Measurements from ENCODE around the gene DUOXA1. TPM values are rescaled to one million over a fixed set of nuclear protein-coding genes. Genes with fewer than 3 reads are reported as not detected.

The DUOXA1 gene
- polyA plus RNA-seq, 1 of the 3 experiments (the other 2 are of a cell fraction), result 0.02 TPM

- ChIA-PET CTCF (interaction anchor here (0.7 to 10.7 kb wide), 8 partner anchors 16 to 293 kb away, joined by 3 to 226 read pairs (median 6); no protein-coding TSS in a partner anchor), POLR2A (interaction anchor here (0.5 to 1.7 kb wide), 3 partner anchors 20 to 36 kb away, joined by 3 to 7 read pairs (median 3); no protein-coding TSS in a partner anchor)
Measured at GRCh38 chr15:45164914-45165313, 35.2 kb upstream of the DUOXA1 start.

DNA sequence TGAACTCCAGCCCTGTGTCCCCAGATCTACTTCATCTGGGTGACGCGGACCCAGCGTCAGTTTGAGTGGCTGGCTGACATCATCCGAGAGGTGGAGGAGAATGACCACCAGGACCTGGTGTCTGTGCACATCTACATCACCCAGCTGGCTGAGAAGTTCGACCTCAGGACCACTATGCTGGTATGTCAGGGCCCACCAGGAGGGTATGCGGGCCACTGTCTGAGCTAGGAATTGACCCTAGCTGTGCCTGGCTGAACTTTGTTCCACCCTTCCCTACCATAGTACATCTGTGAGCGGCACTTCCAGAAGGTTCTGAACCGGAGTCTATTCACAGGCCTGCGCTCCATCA lies 33.8 kb upstream of the DUOXA1 start:
- 83% methylated on average over 9 of the region's 9 CpGs for WGBS (ENCODE audit: low lambda C conversion rate)
- Histone ChIP-seq H3K27ac (ENCODE audit: low read depth in 2 of 2, low read length in 1 of 2) (no peak overlapping the region; a peak in 1 of 4 replicates), H3K36me3 (replicated peaks in 1 of 2; ENCODE audit: control insufficient read depth in 1 of 2, insufficient read depth in 2 of 2, low read length in 1 of 2) (no peaks in the 10 kb centered on the region), H3K4me2 (no peak overlapping the region), H3F3A (replicated peaks; ENCODE audit: insufficient read depth) (peaks cover 6% of the 10 kb centered on the region), H4K20me1 (ENCODE audit: insufficient read depth) (no peaks in the 10 kb centered on the region), H3K4me3 (ENCODE audit: low read depth in 2 of 2, low read length in 1 of 2) (no peak overlapping the region), H3K27me3 (ENCODE audit: insufficient read depth) (no peaks in the 10 kb centered on the region), H3K79me2 (ENCODE audit: insufficient read depth) (peaks cover 10% of the 10 kb centered on the region; the same call in 1 of the 2 replicates), H3K9me2 (no peaks in the 10 kb centered on the region), H2AFZ (ENCODE audit: low read depth) (no peak overlapping the region), H3K9me3 (no peaks in the 10 kb centered on the region), H3K4me1 (ENCODE audit: control insufficient read depth in 1 of 2, insufficient read depth in 2 of 2, low read depth in 1 of 2, low read length in 1 of 2) (peaks cover 16 to 39% of the 10 kb centered on the region in 2 experiments), H3K9ac (no peak overlapping the region)
- CTCF ChIA-PET, result interaction anchor here (0.6 to 10.7 kb wide), 43 partner anchors 8 to 896 kb away, joined by 3 to 226 read pairs (median 4); partner anchors contain the start of gene SHF
- DNase-seq, result no peak
- POLR2A ChIA-PET, result interaction anchor here (1.0 to 2.0 kb wide), 10 partner anchors 15 to 239 kb away, joined by 3 to 31 read pairs (median 6); partner anchors contain the start of gene SHF
- TF ChIP-seq RCOR1 (IDR thresholded peaks at IDR 0.05; ENCODE audit: low read length) (no peak), SIN3A (IDR thresholded peaks at IDR 0.05; ENCODE audit: borderline replicate concordance, low read depth, low read length) (no peak), CHD2 (IDR thresholded peaks at IDR 0.05; ENCODE audit: low read length, partially characterized antibody) (no peak), FOXM1 (IDR thresholded peaks at IDR 0.05; ENCODE audit: low read depth) (no peak), ELF1 (IDR thresholded peaks at IDR 0.05) (no peak), IRF3 (IDR thresholded peaks at IDR 0.05; ENCODE audit: low read depth, low read length) (no peak), TAF1 (IDR thresholded peaks at IDR 0.05; ENCODE audit: borderline replicate concordance, low read depth, low read length) (no peak), GABPA (IDR thresholded peaks at IDR 0.05; ENCODE audit: low read depth) (no peak), NFIC (IDR thresholded peaks at IDR 0.05; ENCODE audit: borderline replicate concordance) (no peak), EP300 (IDR thresholded peaks at IDR 0.05; ENCODE audit: borderline replicate concordance in 1 of 2, low read depth in 1 of 2, low read length in 1 of 2) (no peak), USF2 (IDR thresholded peaks at IDR 0.05; ENCODE audit: borderline replicate concordance, low read depth, low read length) (no peak), RFX5 (IDR thresholded peaks at IDR 0.05; ENCODE audit: low read length) (no peak), EZH2phosphoT487 (IDR thresholded peaks at IDR 0.05; ENCODE audit: borderline replicate concordance, low read depth) (no peak)
- TF ChIP-seq, protein P1, sequence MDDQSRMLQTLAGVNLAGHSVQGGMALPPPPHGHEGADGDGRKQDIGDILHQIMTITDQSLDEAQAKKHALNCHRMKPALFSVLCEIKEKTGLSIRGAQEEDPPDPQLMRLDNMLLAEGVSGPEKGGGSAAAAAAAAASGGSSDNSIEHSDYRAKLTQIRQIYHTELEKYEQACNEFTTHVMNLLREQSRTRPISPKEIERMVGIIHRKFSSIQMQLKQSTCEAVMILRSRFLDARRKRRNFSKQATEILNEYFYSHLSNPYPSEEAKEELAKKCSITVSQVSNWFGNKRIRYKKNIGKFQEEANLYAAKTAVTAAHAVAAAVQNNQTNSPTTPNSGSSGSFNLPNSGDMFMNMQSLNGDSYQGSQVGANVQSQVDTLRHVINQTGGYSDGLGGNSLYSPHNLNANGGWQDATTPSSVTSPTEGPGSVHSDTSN (IDR thresholded peaks at IDR 0.05), result no peak

More at GRCh38 chr15:45164914-45165313, 35.2 kb upstream of the DUOXA1 start:
- H4K20me1 ChIP-seq (ENCODE audit: insufficient read depth), result no peaks in the 10 kb centered on the region
- H3K9me2 ChIP-seq, result no peaks in the 10 kb centered on the region
- WGBS (ENCODE audit: low lambda C conversion rate), result 83% methylated on average over 1 of the region's 1 CpG
- H3K79me2 ChIP-seq (ENCODE audit: insufficient read depth), result peaks cover 10% of the 10 kb centered on the region; the same call in 1 of the 2 replicates
- no peaks in the 10 kb centered on the region for H3K36me3 ChIP-seq (replicated peaks in 1 of 2; ENCODE audit: control insufficient read depth in 1 of 2, insufficient read depth in 2 of 2, low read length in 1 of 2)
- no peak overlapping the region for H2AFZ ChIP-seq (ENCODE audit: low read depth)
- H3K27me3 ChIP-seq (ENCODE audit: insufficient read depth), result no peaks in the 10 kb centered on the region
- no peak for DNase-seq
- H3K4me3 ChIP-seq (ENCODE audit: low read depth in 2 of 2, low read length in 1 of 2), result no peak overlapping the region
- peaks cover 16 to 50% of the 10 kb centered on the region in 2 experiments for H3K4me1 ChIP-seq (ENCODE audit: control insufficient read depth in 1 of 2, insufficient read depth in 2 of 2, low read depth in 1 of 2, low read length in 1 of 2)
- H3K9ac ChIP-seq, result no peak overlapping the region
- H3F3A ChIP-seq (replicated peaks; ENCODE audit: insufficient read depth), result peaks cover 6% of the 10 kb centered on the region
- H3K4me2 ChIP-seq, result no peak overlapping the region
- no peaks in the 10 kb centered on the region for H3K9me3 ChIP-seq
- TF ChIP-seq RAD21 (IDR thresholded peaks at IDR 0.05; ENCODE audit: low read length) (no peak), FOSL2 (IDR thresholded peaks at IDR 0.05; ENCODE audit: borderline replicate concordance, low read depth) (no peak), NFIC (IDR thresholded peaks at IDR 0.05; ENCODE audit: borderline replicate concordance) (no peak), EP300 (IDR thresholded peaks at IDR 0.05; ENCODE audit: borderline replicate concordance in 1 of 2, low read depth in 1 of 2, low read length in 1 of 2) (no peak), POLR2AphosphoS5 (IDR thresholded peaks at IDR 0.05; ENCODE audit: low read depth, low read length) (no peak), RCOR1 (IDR thresholded peaks at IDR 0.05; ENCODE audit: low read length) (no peak), FOXJ3 (CRISPR knock-in tag; IDR thresholded peaks at IDR 0.05) (no peak), MXI1 (IDR thresholded peaks at IDR 0.05; ENCODE audit: low read depth, low read length) (no peak), CHD2 (IDR thresholded peaks at IDR 0.05; ENCODE audit: low read length, partially characterized antibody) (no peak), ELF1 (IDR thresholded peaks at IDR 0.05) (no peak)
- TF ChIP-seq, protein P2, sequence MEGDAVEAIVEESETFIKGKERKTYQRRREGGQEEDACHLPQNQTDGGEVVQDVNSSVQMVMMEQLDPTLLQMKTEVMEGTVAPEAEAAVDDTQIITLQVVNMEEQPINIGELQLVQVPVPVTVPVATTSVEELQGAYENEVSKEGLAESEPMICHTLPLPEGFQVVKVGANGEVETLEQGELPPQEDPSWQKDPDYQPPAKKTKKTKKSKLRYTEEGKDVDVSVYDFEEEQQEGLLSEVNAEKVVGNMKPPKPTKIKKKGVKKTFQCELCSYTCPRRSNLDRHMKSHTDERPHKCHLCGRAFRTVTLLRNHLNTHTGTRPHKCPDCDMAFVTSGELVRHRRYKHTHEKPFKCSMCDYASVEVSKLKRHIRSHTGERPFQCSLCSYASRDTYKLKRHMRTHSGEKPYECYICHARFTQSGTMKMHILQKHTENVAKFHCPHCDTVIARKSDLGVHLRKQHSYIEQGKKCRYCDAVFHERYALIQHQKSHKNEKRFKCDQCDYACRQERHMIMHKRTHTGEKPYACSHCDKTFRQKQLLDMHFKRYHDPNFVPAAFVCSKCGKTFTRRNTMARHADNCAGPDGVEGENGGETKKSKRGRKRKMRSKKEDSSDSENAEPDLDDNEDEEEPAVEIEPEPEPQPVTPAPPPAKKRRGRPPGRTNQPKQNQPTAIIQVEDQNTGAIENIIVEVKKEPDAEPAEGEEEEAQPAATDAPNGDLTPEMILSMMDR (IDR thresholded peaks at IDR 0.05), result no peak
- TF ChIP-seq, protein P3, sequence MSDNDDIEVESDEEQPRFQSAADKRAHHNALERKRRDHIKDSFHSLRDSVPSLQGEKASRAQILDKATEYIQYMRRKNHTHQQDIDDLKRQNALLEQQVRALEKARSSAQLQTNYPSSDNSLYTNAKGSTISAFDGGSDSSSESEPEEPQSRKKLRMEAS (IDR thresholded peaks at IDR 0.05; ENCODE audit: low read depth), result no peak
- H3K27ac ChIP-seq (ENCODE audit: low read depth in 2 of 2, low read length in 1 of 2), result no peak overlapping the region
